HepG2 (cell line): ENCODE measurements around the gene TFEB.

Experiments used
- HMG20A ChIP-seq: IDR thresholded peaks from 2 replicates; pipeline ENCODE4 v1.6.1; 2016; ENCODE audit warnings: borderline replicate concordance
- JUND ChIP-seq: sonication (generic); formaldehyde crosslinking; IDR thresholded peaks from 2 replicates; pipeline ENCODE4 v1.8.0; 2022; ENCODE audit warnings: mild to moderate bottlenecking, missing genetic modification reagents
- TAF1 ChIP-seq: sonication (generic); formaldehyde crosslinking; IDR thresholded peaks from 2 replicates; pipeline ENCODE4 v1.4.0; 2020; ENCODE audit warnings: missing genetic modification reagents
- YY1 ChIP-seq: IDR thresholded peaks from 2 replicates; pipeline ENCODE4 v1.6.1; 2011; ENCODE audit warnings: low read length, low read depth, moderate library complexity, mild to moderate bottlenecking; ENCODE audit not compliant: insufficient read depth, insufficient replicate concordance
- ZMYM4 ChIP-seq: sonication (generic); formaldehyde crosslinking; IDR thresholded peaks from 2 replicates; pipeline ENCODE4 v1.8.1; 2023; ENCODE audit warnings: mild to moderate bottlenecking, missing genetic modification reagents
- ZNF30 ChIP-seq: sonication (generic); formaldehyde crosslinking; IDR thresholded peaks from 2 replicates; pipeline ENCODE4 v1.5.0; 2020; ENCODE audit warnings: mild to moderate bottlenecking, missing genetic modification reagents

DNA sequence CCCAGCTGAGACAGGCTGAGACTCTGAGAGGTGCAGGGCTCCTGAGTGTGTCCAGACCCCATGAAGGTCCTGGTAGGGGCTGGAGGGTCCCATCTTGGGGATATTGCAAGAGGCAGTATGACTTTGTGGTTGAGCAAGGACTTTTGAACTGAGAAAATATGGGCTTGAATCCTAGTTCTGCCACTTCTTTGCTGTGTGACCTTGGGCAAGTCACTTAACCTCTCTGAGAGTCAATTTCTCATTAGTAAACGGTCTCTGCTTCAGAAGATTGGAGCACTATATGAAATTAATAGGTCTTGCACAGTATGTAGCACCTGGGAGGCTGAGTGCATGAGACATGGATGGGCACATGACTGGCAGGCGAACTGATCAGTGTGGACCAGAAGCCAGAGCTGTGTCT is 42.7 kb downstream of the TFEB start:
- TF ChIP-seq JUND, result no peak
- TF ChIP-seq HMG20A (CRISPR knock-in tag), result no peak
- TF ChIP-seq TAF1 (CRISPR knock-in tag), result no peak
- TF ChIP-seq ZNF30, result no peak
- TF ChIP-seq ZMYM4 (CRISPR knock-in tag), result no peak
- no peak for TF ChIP-seq YY1
